ENCODE results near the gene FBXL7.

Gene FBXL7

GRCh38 chr5:15601853-15602252, 101.9 kb downstream of the FBXL7 start (continued):
- no peak for TF ChIP-seq PATZ1 (CRISPR knock-in tag; IDR thresholded peaks at IDR 0.05; ENCODE audit: borderline replicate concordance)

- TF ChIP-seq RARB (CRISPR knock-in tag; IDR thresholded peaks at IDR 0.05) = no peak
- TF ChIP-seq ISL1 (CRISPR knock-in tag; IDR thresholded peaks at IDR 0.05) = no peak
- TF ChIP-seq ZNF565 (CRISPR knock-in tag; conservative IDR thresholded peaks at IDR 0.05; ENCODE audit: low read depth) = no peak
- TF ChIP-seq TCF4 (CRISPR knock-in tag; IDR thresholded peaks at IDR 0.05; ENCODE audit: borderline replicate concordance) = no peak
- no peak for TF ChIP-seq ZNF8 (CRISPR knock-in tag; IDR thresholded peaks at IDR 0.05)
- TF ChIP-seq ZFP3 (CRISPR knock-in tag; IDR thresholded peaks at IDR 0.05) = no peak
- TF ChIP-seq TOX (CRISPR knock-in tag; IDR thresholded peaks at IDR 0.05; ENCODE audit: borderline replicate concordance) = no peak
- no peak for TF ChIP-seq ZFP30 (CRISPR knock-in tag; IDR thresholded peaks at IDR 0.05)
- no peak for TF ChIP-seq POU6F1 (CRISPR knock-in tag; IDR thresholded peaks at IDR 0.05; ENCODE audit: borderline replicate concordance, low read depth)
- no peak for TF ChIP-seq BACH2 (CRISPR knock-in tag; IDR thresholded peaks at IDR 0.05; ENCODE audit: borderline replicate concordance)
- TF ChIP-seq PATZ1 (CRISPR knock-in tag; IDR thresholded peaks at IDR 0.05; ENCODE audit: borderline replicate concordance) = no peak
Observed at GRCh38 chr5:15604986-15605385, 105.0 kb downstream of the FBXL7 start.

GRCh38 chr5:15606197-15606596, 106.2 kb downstream of the FBXL7 start:
- no peak for ATAC-seq
- TF ChIP-seq ZNF8 (CRISPR knock-in tag; IDR thresholded peaks at IDR 0.05) (no peak), ZC3H10 (CRISPR knock-in tag; IDR thresholded peaks at IDR 0.05) (no peak), RARB (CRISPR knock-in tag; IDR thresholded peaks at IDR 0.05) (no peak), ZNF565 (CRISPR knock-in tag; conservative IDR thresholded peaks at IDR 0.05; ENCODE audit: low read depth) (no peak), TSHZ2 (CRISPR knock-in tag; IDR thresholded peaks at IDR 0.05) (no peak), ESRRG (CRISPR knock-in tag; IDR thresholded peaks at IDR 0.05) (no peak), POU6F1 (CRISPR knock-in tag; IDR thresholded peaks at IDR 0.05; ENCODE audit: borderline replicate concordance, low read depth) (no peak), ARNTL (CRISPR knock-in tag; IDR thresholded peaks at IDR 0.05; ENCODE audit: borderline replicate concordance, low read depth) (no peak), ZNF70 (CRISPR knock-in tag; IDR thresholded peaks at IDR 0.05) (no peak)

More at GRCh38 chr5:15604986-15605385, 105.0 kb downstream of the FBXL7 start:
- ATAC-seq = no peak

- no peak for ATAC-seq
- TF ChIP-seq ZNF565 (CRISPR knock-in tag; conservative IDR thresholded peaks at IDR 0.05; ENCODE audit: low read depth) (no peak), ARNTL (CRISPR knock-in tag; IDR thresholded peaks at IDR 0.05; ENCODE audit: borderline replicate concordance, low read depth) (no peak), TCF4 (CRISPR knock-in tag; IDR thresholded peaks at IDR 0.05; ENCODE audit: borderline replicate concordance) (no peak), ZFP30 (CRISPR knock-in tag; IDR thresholded peaks at IDR 0.05) (no peak), CSDC2 (CRISPR knock-in tag; IDR thresholded peaks at IDR 0.05) (no peak), ZNF70 (CRISPR knock-in tag; IDR thresholded peaks at IDR 0.05) (no peak), ZFP3 (CRISPR knock-in tag; IDR thresholded peaks at IDR 0.05) (no peak), GLIS3 (CRISPR knock-in tag; IDR thresholded peaks at IDR 0.05) (no peak), TSHZ2 (CRISPR knock-in tag; IDR thresholded peaks at IDR 0.05) (no peak), RARB (CRISPR knock-in tag; IDR thresholded peaks at IDR 0.05) (no peak), SNAI2 (CRISPR knock-in tag; IDR thresholded peaks at IDR 0.05) (no peak), CREB5 (CRISPR knock-in tag; IDR thresholded peaks at IDR 0.05; ENCODE audit: low read depth) (no peak)
Observed at GRCh38 chr5:15607076-15607475, 107.1 kb downstream of the FBXL7 start.
